Effector memory CD4-positive, alpha-beta T cell (primary cell): Measurements from ENCODE around the gene TNS3.

Source experiments
- DNase-seq, 3 donors: peaks; one replicate each; pipeline ENCODE4 v3.0.0-alpha.2; 2020
- H3K27ac ChIP-seq: 2 replicates; pipeline ENCODE4 v1.7.0; 2013; ENCODE audit warnings: mild to moderate bottlenecking, low read length, moderate library complexity; ENCODE audit not compliant: insufficient read depth, poor library complexity, severe bottlenecking
- H3K27me3 ChIP-seq: replicated peaks from 2 replicates; pipeline ENCODE4 v1.7.0; 2013; ENCODE audit warnings: mild to moderate bottlenecking, low read length; ENCODE audit not compliant: insufficient read depth, control insufficient read depth, poor library complexity, severe bottlenecking
- H3K36me3 ChIP-seq: 2 replicates; pipeline ENCODE4 v1.7.0; 2013; ENCODE audit warnings: mild to moderate bottlenecking, low read length, moderate library complexity; ENCODE audit not compliant: control insufficient read depth, insufficient read depth
- H3K4me1 ChIP-seq: 2 replicates; pipeline ENCODE4 v1.7.0; 2013; ENCODE audit warnings: low read length, mild to moderate bottlenecking; ENCODE audit not compliant: control insufficient read depth, insufficient read depth, poor library complexity, severe bottlenecking
- H3K4me3 ChIP-seq: 2 replicates; pipeline ENCODE4 v1.7.0; 2013; ENCODE audit warnings: low read length, low read depth, mild to moderate bottlenecking; ENCODE audit not compliant: insufficient read depth, poor library complexity, severe bottlenecking
- H3K9me3 ChIP-seq: 2 replicates; pipeline ENCODE4 v1.7.0; 2013; ENCODE audit warnings: mild to moderate bottlenecking, low read length, moderate library complexity; ENCODE audit not compliant: control insufficient read depth

TNS3 gene

GRCh38 chr7:47255007-47255406 lies 326.9 kb downstream of the TNS3 start:
- no peaks in the 10 kb centered on the region for H3K9me3 ChIP-seq
- no peaks in the 10 kb centered on the region for H3K4me1 ChIP-seq
- no peaks in the 10 kb centered on the region for H3K36me3 ChIP-seq
- H3K27ac ChIP-seq = no peak overlapping the region
- H3K27me3 ChIP-seq = no peaks in the 10 kb centered on the region
- H3K4me3 ChIP-seq = no peak overlapping the region
- DNase-seq = no peak

DNA sequence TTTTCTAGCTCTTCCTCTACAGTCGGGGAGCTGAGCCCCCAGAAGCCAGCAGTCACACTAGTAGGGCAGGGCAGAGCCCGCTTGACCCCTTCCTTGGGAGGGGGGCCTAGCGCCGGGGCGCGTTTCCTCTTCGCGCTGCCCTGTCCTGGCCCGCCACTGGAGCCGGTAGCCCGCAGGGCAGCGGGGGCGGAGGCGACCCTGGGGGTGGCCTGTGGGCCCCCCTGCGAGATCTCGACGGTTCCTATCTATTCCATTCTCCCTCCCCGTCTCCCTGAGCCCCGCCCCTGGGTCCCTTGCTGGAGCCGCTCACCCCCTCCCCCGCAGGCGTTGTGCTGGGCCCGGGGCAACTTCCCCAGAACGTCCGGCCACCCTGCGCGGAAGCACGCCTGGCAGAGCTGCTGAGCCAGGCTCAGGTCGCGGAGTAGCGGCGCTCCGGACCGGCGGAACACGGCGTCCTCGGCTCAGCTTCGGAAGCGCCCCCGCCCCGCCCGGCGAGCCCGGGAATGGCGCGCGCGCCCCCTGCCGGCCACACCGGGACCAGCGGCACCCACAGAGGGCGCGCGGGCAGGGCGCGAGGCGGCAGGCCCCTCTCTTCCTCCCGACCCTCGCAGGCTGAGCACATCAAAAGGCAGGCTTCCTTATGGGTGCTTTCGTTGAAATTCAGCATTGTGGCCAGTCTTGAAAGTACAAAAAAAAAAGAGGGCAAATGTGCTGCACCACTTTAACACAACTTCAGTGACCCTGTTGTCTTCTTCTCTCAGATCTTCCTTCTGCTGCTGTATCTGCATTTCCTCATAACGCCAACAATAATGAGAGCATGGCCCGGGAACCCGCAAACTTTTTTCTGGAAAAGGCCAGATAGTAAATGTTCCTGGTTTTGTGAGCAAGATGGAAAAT lies 327.6 kb downstream of the TNS3 start:
- Histone ChIP-seq H3K27me3 (no peaks in the 10 kb centered on the region), H3K9me3 (no peaks in the 10 kb centered on the region), H3K4me1 (no peaks in the 10 kb centered on the region), H3K4me3 (peak overlapping the region; percentile 25), H3K36me3 (no peaks in the 10 kb centered on the region), H3K27ac (no peak overlapping the region)
- no peak for DNase-seq

- Histone ChIP-seq H3K27ac (no peak overlapping the region), H3K36me3 (no peaks in the 10 kb centered on the region), H3K4me3 (no peak overlapping the region), H3K9me3 (no peaks in the 10 kb centered on the region), H3K4me1 (no peaks in the 10 kb centered on the region), H3K27me3 (no peaks in the 10 kb centered on the region)
- DNase-seq = no peak
Observed at GRCh38 chr7:47253650-47254080, 328.2 kb downstream of the TNS3 start.

GRCh38 chr7:47252675-47253074 lies 329.2 kb downstream of the TNS3 start:
- Histone ChIP-seq H3K27me3 (no peaks in the 10 kb centered on the region), H3K36me3 (no peaks in the 10 kb centered on the region), H3K4me1 (no peaks in the 10 kb centered on the region), H3K27ac (no peak overlapping the region), H3K9me3 (no peaks in the 10 kb centered on the region), H3K4me3 (no peak overlapping the region)
- no peak for DNase-seq

DNA sequence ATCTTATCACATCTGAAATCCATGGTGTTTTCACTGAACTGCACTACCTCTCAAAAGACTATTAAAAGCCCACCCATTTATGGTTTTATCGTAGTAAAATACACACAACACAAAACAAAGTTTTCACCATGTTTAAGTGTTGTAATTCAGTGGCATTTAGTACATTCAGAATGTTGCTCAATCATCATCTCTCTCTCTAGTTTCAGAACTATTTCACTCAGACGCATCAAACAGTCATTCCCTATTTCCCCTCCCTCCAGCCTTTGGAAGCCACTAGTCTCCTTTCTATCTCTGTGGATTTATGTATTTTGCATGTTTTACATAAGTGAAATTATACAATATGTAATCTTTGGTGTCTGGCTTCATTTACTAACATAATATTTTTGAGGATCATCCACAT lies 332.6 kb downstream of the TNS3 start:
- H3K27me3 ChIP-seq = no peaks in the 10 kb centered on the region
- H3K9me3 ChIP-seq = no peaks in the 10 kb centered on the region
- no peaks in the 10 kb centered on the region for H3K36me3 ChIP-seq
- no peak for DNase-seq
- no peaks in the 10 kb centered on the region for H3K4me1 ChIP-seq
- H3K4me3 ChIP-seq = no peak overlapping the region
- H3K27ac ChIP-seq = no peak overlapping the region

- no peaks in the 10 kb centered on the region for H3K4me1 ChIP-seq
- no peaks in the 10 kb centered on the region for H3K36me3 ChIP-seq
- no peak for DNase-seq
- no peaks in the 10 kb centered on the region for H3K27me3 ChIP-seq
- H3K27ac ChIP-seq = no peak overlapping the region
- H3K9me3 ChIP-seq = no peaks in the 10 kb centered on the region
- H3K4me3 ChIP-seq = no peak overlapping the region
Observed at GRCh38 chr7:47248797-47249196, 333.1 kb downstream of the TNS3 start.

DNA sequence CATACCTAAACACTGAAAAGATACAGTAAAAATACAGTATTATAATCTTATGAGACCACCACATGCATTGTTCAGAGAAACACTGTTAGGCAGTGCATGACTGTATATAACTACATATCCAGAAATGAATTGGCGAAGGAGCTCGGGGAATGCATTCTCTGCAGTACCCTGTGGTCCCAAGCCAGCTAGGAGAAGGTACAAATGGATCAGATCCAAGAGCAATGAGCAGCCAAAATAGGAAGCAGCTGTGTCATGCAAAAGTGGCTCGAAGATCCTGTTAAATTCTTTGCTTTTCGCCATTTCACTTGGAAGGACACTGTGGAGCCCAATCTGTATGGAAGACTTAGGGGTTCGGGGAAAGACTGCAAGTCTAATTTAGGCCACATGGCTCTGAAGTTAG lies 334.8 kb downstream of the TNS3 start:
- H3K36me3 ChIP-seq = no peaks in the 10 kb centered on the region

DNA sequence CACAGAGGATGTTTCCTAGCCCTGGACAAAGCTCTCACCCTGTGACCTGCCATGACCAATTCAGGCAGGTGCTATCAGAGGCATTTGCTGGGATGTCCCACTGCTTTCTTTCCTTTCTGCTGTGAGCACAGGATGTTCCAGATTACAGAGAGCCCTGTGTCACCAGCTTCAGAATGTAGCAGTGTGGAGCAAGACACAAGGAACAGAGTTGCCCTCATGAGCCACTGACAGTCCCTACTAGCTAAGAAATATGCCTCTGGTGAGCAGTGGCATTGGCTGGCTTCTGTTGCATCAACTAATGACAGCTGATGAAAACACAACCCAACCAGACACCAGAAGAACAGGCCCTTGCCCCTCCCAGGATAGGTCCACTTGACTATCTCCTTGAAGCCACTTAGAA lies 337.2 kb downstream of the TNS3 start:
- Histone ChIP-seq H3K27me3 (no peaks in the 10 kb centered on the region), H3K4me3 (no peak overlapping the region), H3K36me3 (no peaks in the 10 kb centered on the region), H3K9me3 (no peaks in the 10 kb centered on the region), H3K4me1 (no peaks in the 10 kb centered on the region), H3K27ac (no peak overlapping the region)
- no peak for DNase-seq

More for the DNA sequence above, 334.8 kb downstream of the TNS3 start:
- DNase-seq = no peak
- Histone ChIP-seq H3K27me3 (no peaks in the 10 kb centered on the region), H3K4me1 (no peaks in the 10 kb centered on the region), H3K4me3 (no peak overlapping the region), H3K9me3 (no peaks in the 10 kb centered on the region), H3K27ac (no peak overlapping the region)

DNA sequence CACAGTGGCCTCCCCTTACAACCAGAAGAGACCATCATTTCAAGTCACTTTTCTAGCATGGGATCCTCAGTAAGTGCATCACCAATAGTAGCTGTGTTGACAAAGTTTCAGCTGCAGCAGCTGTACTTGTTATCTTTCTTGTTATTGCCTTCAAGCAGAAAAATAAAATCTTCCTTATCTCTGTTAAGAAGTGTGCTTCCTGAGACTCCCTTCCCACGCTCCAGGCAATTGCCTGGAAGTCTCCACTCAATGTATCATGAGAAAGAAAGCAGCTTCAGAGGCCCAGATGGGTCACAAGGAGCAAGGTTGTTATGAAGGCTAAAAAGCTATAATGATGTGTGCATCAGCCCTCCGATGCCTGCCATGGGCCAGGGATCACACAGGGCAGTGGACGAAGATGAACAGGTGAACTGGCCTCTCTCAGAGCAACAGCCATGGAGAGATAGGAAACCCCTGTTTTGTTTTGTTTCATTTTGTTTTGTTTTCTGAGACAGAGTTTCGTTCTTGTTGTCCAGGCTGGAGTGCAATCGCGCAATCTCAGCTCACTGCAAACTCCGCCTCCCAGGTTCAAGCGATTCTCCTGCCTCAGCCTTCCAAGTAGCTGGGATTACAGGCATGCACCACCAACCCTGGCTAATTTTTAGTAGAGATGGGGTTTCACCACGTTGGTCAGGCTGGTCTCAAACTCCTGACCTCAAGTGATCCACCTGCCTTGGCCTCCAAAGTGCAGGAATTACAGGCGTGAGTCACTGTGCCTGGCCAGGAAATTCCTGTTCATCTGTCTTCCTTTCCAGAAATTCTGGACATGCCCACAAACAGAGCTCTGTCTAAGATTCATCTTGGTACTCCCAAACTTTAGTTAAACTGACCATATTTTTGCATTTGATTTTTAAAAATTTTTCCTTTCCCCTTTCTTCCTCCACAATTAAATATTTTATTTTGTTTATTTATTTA lies 340.5 kb downstream of the TNS3 start:
- no peaks in the 10 kb centered on the region for H3K36me3 ChIP-seq
- DNase-seq = no peak
- H3K9me3 ChIP-seq = no peaks in the 10 kb centered on the region
- H3K4me1 ChIP-seq = no peaks in the 10 kb centered on the region
- H3K27ac ChIP-seq = no peak overlapping the region
- no peaks in the 10 kb centered on the region for H3K27me3 ChIP-seq
- H3K4me3 ChIP-seq = no peak overlapping the region
